ENCODE measurements around the gene CDH13.

Gene CDH13

DNA sequence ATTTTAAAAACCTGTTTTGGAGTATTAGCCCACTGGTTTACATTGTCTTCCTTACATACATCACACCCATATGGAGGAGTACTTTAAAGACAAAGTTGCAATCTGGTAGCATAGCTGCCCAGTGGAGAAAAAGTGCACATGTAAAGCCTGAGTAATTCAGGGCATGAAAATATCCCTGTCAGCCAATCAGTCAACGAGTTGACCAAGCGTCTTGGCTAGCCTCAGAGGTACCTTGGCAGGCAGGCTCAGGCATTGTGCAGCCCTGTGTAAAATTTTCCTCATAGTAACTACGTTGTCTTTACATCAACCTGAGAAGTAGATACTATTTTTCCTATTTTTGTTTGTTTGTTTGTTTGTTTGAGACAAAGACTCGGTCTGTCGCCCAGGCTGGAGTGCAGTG lies 339.0 kb downstream of the CDH13 start:
- DNase-seq: no peak

DNA sequence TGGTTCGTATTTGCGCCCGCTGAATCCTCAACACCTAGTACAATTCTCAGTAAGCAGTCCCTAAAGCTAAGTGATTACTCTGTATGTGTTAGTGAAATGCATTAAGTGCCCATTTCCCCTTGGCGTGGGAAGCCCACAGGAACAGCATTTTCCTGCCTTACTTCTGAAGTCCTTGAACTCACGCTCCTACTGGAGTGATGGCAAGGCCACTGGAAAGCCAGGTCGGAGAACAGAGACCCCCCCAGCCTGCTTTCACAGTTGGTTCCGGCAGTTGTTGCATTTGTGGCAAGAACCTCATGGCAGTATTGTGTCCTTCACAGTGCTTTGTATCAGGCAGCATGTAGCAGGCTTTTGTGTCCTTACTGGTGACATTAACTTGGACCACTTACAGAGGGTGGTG lies 340.7 kb downstream of the CDH13 start:
- DNase-seq: no peak

DNA sequence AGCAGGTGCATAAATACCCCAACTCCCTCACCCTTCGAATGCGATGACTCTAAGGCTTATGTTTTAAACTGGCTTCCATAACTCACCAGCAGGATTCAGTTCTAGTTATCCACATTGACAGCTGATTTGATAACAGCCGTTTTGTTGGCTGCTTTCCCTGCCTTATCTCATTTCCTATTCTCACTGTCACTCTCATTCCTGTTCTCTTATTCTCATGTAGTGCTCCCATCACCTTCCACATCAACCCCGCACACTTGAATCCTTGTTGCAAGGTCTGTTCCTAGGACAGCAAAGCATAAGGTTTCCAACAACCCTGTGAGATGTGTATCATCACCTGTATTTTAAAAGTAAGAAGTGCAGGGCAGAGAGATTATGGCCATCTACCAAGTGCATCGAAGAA lies 344.4 kb downstream of the CDH13 start:
- DNase-seq: no peak

DNA sequence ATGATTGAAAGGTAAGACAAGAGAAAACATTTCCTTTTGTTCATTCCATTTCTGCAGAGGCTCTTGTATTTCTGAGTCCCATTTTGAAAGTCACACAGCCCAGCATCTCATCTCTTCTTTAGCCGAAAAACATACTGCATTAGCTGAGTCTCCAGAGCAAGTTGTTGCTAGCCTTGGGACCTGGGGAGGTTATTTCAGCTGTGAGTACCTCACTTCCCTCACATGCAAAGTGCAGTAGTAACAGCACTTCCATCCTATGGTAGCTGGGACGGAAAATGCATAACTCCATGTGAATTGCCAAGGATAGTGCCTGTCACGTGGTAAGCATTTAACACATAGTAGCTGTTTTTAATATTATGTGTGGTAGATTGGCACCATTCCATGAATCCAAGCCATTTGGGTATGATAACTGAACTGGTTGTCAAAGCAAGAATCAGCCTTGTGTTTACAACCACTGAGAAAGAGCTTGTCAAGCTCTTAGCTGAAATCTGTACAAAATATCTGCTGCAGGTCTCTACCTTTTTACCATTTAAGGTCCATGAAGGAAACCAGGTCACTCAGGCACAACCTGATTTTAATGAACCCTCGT lies 345.7 kb downstream of the CDH13 start:
- no peak for DNase-seq

DNA sequence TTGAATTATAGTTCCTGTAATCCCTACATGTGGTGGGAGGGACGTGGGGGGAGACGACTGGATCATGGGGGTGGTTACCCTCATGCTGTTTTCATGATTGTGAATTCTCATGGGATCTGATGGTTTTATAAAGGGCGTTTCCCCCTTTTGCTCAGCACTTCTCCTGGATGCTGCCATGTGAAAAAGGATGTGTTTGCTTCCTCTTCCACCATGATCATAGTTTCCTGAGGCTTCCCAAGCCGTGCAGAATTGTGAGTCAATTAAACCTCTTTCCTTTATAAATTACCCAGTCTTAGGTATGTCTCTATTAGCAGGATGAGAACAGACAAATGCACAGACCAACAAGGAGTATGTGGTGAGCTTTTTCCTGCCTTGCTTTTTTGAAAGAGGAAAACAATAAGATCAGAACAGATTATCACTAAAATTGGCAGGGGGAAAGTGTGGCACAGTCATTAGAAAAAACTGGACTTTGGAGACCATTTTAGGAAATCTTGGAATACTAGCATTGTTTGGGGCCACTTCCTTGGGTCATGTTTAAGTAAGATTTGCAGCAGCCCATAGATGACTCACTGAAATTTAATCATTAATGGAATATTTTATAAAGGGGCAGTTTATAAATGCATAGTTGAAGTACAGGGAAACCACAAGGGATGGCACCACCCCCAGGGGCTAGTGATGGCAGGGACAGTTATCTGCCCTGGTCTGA lies 352.8 kb downstream of the CDH13 start:
- no peak for DNase-seq

DNA sequence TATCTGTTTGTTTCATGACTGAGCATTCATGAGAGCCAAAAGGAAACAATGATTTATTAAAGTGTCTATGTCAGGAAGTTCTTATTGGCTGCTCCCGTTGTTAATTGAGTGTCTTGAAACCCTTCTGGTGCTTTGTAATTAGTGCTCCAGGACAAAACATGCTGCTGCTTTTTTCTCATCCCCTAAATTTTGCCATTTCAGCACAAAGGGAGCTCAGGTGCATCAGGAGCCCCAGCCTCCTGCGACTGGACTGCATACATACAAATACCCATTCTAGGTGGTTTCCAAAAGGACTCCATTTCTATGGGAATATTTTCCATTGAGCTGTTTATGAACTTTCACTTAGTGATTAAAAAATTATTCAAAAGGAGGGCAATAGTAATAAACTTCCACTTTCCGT lies 354.0 kb downstream of the CDH13 start:
- no peak for DNase-seq

DNA sequence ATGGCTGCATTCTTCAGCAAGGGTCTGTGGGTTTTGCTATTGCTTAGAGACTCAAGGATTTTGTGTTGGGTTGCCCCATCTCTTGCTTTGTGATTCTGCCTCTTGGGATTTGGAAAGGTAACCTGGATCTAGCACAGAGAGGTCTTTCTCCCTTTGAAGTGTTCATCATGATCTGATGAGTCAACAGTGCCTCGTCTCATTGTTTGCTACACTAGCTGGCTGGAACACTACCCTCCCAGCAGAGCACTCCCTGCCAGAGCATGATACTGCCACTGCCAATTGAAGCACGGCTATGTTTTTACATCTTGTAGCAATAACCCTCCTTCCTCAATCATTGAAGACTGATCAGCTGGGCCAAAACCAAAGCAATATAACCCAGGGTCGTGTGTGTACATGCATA lies 361.0 kb downstream of the CDH13 start:
- no peak for DNase-seq

DNA sequence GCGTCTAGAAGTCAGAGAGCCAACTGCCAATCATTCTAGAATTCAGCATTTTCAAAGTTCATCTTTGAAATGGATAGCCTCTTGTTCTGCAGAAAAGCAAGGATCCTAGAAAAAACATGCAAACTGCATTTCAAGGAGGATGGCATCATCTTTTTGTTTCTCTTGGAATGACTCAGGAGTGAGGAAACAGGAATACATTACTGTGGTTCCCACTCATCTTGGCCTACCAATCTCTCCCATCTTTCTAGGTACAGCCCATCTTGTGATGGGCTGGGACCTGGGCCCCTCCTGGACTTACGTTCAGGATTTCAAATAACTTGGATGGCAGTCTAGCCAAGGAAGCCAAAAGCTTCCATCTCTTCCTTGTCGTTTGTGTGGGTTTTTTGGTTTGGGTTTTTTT lies 363.4 kb downstream of the CDH13 start:
- no peak for DNase-seq

DNA sequence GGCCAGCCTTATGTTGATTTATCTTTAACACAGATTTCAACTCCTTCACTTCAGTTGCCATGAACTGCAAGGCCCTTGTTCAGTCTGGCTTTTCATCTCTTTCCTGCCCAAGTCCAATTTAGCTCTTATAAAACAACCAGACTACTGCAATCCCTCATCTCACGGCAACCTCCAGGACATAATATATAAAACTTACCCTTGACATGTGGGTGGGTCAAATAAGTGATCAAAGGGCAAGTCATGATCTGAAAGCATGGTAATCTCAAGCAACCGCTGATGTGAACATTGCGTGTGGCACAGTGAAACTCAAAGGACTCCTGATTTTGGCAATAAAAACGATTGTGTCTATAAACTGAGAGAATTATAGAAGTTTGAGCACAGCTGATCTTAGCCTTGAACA lies 364.6 kb downstream of the CDH13 start:
- no peak for DNase-seq

DNA sequence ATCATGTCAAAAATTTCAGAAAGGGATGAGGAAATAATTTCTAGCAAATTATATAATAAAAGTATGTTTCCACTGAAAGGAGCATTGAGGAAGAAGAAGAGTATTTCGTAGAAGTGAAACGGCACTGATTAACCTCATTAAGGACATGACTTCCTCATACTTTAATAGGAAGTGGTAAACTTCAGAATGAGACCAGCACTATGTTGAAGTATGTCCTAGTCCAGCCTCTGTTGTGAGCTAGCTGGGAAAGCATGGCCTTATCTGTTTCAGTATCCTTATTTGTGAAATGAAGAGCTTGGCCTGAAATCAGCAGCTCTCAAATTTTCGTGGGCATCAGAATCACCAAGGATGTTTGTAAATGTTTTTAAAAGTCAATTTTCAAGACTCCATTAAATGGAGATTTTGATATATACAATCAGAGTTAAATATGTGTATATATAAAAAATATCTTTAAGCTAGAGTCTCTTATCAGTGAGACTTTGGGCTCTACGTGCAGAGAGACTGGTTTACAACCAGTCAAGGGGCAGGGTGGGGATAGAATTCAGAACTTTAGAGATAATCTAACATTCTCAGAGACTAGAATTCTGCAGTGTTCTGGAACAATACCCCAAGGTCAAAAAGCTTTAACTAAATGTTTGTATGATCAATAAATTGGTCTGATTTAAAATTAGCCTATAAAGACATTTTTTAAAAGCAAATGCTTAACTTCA lies 365.4 kb downstream of the CDH13 start:
- no peak for DNase-seq

DNA sequence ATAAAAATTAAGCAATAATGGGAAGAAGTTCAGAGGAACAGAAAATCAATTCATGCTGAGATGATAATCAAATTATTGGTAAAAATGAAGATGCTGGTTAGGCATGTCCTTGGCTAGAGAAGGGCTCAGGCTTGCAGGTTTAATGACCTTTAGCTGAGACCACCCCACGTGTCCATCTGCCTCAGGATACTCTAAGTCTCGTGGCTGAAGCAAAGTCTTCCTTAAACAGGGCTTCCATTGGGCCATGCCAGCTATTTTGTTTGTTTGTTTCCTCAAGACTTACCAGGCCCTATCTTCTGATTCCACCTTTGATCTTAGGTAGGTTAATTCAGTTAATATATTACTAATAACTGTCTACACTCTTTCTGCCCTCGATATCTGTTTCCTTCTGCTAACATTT lies 366.0 kb downstream of the CDH13 start:
- no peak for DNase-seq

DNA sequence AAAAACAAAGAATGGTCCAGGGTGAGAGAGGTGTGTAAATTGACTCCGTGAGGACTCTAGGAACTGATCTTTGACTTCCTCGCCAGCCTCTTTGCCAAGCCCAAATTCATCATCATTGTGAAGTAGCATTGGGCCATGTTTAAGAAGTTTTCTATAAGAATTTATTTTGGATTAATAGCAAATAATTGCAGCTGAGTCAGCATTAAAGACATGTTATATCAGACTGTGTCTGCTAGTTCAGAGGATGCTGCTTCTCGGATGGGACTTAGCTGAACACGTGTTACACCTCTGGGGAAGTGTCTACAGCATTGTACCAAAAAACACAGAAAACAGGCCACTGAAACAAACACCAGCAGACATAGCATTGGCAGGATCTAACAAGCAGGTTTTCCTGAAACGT lies 366.6 kb downstream of the CDH13 start:
- DNase-seq: no peak

DNA sequence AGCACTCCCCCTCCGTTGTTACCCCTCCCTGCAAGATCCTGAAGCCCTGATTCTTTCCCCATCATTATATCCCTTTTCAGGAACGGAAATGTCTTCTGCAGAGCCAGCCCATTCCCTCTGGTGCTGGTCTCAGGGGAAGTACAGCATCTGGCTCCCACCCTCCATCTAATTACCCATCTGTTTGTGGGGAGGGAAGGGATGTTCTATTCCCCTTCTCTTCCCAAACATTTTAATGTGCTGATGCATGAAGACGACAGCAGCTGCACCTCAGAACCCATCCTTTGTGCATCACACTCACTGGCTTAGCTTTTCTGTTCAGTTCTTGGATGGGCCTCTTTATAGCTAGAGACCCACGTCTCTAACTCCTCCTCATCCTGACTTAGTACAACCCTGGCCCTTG lies 367.2 kb downstream of the CDH13 start:
- no peak for DNase-seq

DNA sequence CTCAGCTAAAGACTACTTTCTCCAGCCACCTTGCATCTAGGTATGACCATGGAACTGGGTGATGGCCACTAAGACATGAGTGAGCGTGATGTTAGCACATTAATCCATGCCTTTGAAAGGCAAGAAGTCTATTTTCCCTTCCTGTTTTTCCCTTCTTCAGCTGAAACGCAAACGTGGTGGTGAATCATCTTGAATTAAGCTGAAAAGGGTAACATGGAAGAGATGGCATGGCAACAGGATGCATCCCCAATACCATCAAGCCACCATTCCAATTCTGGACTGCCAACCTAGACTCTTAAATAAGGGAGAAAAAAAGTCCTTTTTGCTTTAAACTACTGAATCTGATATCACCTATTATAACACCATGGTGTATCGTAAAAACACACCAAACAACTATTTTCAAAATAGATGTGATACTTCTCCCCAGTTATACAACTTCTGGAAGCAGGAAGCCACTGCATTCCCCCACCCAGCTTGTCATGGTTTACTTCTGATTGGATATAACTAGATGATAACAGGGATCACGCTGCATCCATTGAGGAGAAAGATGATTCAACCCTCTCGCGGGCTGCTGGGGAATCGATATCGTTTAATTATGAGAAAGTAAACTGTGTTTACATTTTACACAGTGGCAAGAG lies 368.6 kb downstream of the CDH13 start:
- no peak for DNase-seq

DNA sequence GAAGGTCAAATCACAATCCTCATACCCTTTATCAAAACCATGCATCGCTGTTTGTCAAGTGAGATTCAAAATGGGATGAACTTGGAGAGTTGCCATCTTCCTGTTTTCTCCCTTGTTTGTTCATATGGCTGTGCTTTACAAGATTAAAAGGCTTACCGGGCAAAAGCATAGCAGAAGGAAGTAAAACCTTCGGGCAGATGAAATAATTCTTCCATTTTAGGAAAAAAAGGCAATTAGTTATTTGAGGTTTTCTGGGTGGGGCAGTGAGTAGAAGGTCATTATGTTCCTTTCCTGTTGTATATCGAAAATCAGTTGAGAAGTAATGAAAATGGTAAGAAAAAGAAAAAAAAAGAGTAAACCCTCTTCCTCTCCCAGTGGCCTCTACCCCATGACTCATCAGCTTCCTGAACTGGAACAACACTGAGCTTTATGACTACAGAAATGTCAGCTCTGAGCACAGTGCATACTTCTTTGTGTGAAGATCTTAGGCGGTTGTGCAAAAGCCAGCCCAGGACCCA lies 369.2 kb downstream of the CDH13 start:
- DNase-seq: no peak

DNA sequence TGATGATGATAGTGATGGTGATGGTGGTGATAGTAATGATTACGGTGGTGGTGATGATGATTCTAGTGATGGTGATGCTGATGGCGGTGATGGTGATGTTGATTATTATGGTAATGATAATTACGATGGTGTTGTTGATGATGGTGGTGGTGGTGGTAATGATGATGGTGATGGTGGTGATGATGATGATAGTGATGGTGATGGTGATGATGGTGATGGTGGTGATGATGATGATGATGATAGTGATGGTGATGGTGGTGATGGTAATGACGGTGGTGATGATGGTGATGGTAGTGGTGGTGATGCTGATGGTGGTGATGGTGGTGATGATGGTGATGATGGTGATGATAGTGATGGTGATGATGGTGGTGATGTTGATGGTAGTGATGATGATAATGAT lies 370.0 kb downstream of the CDH13 start:
- DNase-seq: no peak

DNA sequence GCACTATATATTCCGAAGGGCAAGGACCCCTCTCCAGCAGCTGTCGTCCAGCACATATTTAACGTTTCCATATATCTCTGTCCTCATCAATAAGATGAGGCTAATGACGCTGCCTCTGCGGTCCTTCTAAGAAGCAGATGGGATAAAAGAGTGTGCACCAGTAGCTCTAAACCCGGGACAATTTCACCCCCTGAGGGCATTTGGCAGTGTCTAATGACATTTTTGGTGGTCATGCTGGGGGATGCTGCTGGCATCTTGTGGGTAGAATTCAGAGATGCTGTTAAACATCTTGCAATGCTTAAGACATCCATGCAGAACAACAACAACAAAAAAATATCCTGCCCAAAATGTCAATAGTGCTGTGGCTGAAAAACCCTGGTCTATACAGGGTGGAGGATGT lies 372.9 kb downstream of the CDH13 start:
- DNase-seq: no peak

DNA sequence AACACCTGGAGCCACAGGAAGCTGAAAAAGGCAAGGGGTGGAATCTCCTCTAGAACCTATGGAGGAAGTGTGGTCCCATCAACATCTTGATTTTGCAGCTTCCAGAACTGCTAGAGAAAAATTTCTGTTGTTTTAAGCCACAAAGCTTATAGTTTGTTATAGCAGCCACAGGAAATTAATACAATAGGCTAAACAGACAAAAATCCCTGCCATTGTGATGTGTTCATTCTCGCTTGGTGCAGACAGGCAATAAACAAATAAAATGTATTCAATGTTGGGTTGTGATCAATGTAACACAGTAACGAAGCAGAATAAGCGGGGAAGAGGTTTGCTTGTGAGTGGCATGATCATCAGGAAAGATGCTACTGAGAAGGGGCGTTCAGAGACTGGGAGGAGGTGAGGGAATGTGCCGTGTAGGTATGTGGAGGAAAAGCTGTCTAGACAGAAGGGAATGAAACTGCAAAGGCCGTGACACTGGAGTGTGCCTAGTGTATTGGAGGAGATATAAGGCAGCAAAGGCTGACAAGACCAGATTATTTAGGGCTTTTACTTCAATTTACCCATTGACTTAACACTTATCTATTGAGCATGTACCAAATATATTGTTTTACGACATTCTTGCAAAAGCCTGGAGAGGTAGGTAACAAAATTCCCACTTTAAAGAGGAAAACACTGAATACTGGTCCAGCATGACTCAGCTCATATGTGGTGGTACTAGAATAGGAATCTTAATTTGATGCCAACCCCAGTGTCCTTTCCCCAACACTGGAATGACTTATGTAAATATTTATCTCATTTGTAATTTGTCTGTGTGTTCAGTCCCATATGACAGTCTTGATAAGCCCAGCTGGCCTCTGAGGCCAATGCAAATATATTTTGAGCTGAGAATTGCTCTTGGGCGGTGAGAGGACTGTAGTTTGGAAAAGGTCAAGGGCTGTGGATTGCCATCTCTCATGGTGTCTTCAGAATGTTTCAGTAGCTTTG lies 375.9 kb downstream of the CDH13 start:
- no peak for DNase-seq

DNA sequence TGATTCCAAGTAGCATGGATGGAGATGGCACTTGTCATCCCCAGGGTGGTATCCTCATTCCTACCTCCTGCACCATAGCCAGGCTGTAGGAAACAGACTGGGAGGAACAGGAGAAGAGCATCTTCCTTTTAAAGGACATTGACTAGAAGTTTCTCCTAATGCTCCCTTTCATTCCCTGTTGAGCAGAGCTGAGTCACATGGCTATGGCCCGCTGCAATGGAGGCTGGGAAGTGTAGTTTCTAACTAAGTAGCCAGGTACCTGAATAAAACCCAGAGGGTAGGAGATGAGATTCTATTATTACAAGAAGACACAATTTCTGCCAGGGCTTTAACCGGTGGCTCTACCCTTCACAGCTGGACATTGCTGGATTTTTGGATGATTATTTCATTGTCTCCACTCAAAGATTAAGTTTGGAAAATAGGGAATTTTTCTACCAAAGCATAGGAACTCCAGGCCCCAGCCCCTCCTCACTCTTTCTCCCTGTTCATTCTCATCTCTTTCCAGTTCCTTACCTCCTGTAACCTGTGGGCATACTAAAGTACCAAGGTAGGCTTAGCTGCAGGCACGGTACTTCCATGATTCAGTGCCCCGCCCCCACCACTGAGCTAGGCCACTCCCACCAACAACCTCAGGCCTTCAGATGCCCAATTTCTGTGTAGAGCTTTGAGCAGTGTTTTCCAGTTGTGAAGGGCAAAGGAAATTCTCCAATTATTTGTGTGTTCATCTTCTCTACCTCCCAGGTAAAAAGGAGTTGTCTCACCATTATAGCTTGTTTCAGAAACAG lies 378.3 kb downstream of the CDH13 start:
- no peak for DNase-seq

DNA sequence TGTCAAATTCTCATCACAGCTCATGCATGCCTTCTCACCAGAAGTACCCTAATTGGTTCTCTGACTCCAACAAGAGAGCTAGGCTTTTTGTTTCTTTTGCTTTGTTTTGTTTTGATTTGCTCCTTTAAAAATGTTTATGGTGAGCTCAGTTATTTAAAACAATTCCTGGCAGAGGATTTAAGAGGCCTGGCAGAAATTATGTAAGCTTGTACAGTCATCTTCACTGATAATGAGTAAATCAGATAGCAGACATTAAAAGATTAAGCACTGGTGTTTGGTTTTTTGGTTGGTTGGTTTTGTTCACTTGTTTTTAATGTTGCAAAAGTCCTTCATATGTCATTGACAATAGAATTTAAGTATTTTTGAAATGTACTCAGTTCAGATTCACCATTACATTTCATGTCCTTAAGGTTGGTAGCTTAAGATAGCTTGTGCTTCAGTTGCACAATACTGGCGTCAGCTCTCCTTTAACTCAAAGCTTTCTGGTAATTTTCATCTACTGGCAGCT lies 378.9 kb downstream of the CDH13 start:
- DNase-seq: no peak
